ENCODE data around the gene JAM3. TPM values are rescaled to one million over a fixed set of nuclear protein-coding genes. Genes with fewer than 3 reads are reported as not detected.

Gene JAM3
- total RNA-seq, 1 donor = 57.5 TPM

DNA sequence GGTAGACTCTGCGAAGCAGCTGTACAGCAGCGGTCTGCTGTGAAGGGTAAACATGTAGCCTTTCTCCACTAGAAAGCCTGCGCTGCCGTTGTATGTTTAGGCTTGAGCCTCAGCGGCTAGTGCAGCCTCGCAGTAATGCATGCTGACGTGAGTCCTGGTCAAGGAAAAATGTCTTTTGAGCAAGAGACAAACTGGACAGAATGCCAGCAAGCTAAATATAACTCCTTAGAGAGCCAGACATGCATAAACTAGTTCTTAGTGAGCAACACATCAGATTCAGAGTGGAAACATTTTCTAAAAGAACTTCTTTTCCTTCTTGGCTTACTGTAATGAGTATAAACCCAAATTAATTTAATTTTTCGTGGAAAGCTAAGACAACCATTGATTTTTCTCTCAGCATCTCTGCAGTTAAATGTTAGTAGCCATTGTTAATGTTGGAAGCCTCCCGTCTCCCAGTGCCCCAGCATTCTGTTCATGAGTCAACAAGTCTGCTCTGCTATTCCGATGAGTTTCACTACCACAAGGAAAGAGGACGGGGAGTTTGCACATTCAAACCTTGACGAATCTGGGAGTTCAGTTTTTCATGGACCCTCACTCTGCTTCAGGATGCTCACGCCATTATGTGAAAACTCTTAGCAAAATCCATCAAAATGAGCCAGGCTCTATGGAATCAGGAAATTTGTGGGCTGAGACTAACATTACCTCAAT is 51.4 kb downstream of the JAM3 start:
- DNase-seq (ENCODE audit: insufficient read length, low spot score, missing footprints) = peak; percentile 88
- no peaks in the 10 kb centered on the region for H3K36me3 ChIP-seq (ENCODE audit: insufficient read depth, low read length)
- H3K79me2 ChIP-seq (ENCODE audit: insufficient read depth, low read length) = no peaks in the 10 kb centered on the region

DNA sequence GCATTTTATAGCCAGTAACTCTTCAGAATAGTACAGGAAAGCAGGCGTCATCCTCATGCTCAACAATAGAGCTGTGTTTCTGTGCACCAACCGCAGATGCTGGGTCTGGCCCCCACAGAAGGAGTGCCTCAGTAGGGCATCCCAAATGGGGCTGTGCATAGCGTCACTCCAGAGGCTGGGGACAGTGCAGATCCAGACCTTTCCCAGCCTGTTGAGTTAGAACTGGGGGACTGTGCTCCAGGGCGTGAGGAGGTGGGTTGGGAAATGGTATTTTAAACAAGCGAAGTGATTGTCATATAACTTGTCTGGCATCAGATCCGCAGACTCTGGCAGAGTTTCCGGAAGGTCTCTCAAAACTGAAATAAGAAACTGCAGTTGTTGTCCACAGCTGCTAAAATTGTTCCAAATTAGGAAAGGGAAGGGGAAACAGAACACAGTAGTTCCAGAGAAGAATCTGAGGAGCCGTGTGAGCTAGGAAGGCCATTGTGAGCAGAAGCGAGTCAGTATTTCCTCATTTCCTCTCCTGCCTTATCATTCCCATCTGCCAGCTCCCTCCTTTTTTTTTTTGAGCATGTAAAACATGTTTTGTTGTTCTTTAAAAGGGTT is 52.2 kb downstream of the JAM3 start:
- no peaks in the 10 kb centered on the region for H3K9me3 ChIP-seq (ENCODE audit: low read depth, low read length)
- peak; percentile 73 for DNase-seq (ENCODE audit: insufficient read length, low spot score, missing footprints)
- peak overlapping the region; percentile 97 for H3K27ac ChIP-seq (ENCODE audit: low read depth, low read length)
- TF ChIP-seq, protein P1, sequence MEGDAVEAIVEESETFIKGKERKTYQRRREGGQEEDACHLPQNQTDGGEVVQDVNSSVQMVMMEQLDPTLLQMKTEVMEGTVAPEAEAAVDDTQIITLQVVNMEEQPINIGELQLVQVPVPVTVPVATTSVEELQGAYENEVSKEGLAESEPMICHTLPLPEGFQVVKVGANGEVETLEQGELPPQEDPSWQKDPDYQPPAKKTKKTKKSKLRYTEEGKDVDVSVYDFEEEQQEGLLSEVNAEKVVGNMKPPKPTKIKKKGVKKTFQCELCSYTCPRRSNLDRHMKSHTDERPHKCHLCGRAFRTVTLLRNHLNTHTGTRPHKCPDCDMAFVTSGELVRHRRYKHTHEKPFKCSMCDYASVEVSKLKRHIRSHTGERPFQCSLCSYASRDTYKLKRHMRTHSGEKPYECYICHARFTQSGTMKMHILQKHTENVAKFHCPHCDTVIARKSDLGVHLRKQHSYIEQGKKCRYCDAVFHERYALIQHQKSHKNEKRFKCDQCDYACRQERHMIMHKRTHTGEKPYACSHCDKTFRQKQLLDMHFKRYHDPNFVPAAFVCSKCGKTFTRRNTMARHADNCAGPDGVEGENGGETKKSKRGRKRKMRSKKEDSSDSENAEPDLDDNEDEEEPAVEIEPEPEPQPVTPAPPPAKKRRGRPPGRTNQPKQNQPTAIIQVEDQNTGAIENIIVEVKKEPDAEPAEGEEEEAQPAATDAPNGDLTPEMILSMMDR (IDR thresholded peaks at IDR 0.05; ENCODE audit: extremely low read depth, low read depth, low read length) = no peak
- no peaks in the 10 kb centered on the region for H3K36me3 ChIP-seq (ENCODE audit: insufficient read depth, low read length)
- H3K4me3 ChIP-seq (ENCODE audit: insufficient read depth, low read length) = peak overlapping the region; percentile 60
- no peaks in the 10 kb centered on the region for H3K79me2 ChIP-seq (ENCODE audit: insufficient read depth, low read length)
- peak overlapping the region; percentile 80 for H2AFZ ChIP-seq (ENCODE audit: low read length)
- peaks cover 37% of the 10 kb centered on the region for H3K4me1 ChIP-seq (ENCODE audit: insufficient read depth, low read length)
- peak overlapping the region; percentile 86 for H3K4me2 ChIP-seq (ENCODE audit: insufficient read depth, low read length)
- no peaks in the 10 kb centered on the region for H4K20me1 ChIP-seq (ENCODE audit: insufficient read depth, low read length)
- no peaks in the 10 kb centered on the region for H3K27me3 ChIP-seq (ENCODE audit: insufficient read depth, low read length)

More for the DNA sequence above, 51.4 kb downstream of the JAM3 start:
- Histone ChIP-seq H4K20me1 (ENCODE audit: insufficient read depth, low read length) (no peaks in the 10 kb centered on the region), H3K4me1 (ENCODE audit: insufficient read depth, low read length) (peaks cover 30% of the 10 kb centered on the region), H3K27me3 (ENCODE audit: insufficient read depth, low read length) (no peaks in the 10 kb centered on the region), H2AFZ (ENCODE audit: low read length) (peak overlapping the region; percentile 80), H3K4me3 (ENCODE audit: insufficient read depth, low read length) (peak overlapping the region; percentile 60), H3K27ac (ENCODE audit: low read depth, low read length) (peak overlapping the region; percentile 97), H3K9me3 (ENCODE audit: low read depth, low read length) (no peaks in the 10 kb centered on the region), H3K4me2 (ENCODE audit: insufficient read depth, low read length) (peak overlapping the region; percentile 86)
- TF ChIP-seq, protein P1 (IDR thresholded peaks at IDR 0.05; ENCODE audit: extremely low read depth, low read depth, low read length) = no peak

DNA sequence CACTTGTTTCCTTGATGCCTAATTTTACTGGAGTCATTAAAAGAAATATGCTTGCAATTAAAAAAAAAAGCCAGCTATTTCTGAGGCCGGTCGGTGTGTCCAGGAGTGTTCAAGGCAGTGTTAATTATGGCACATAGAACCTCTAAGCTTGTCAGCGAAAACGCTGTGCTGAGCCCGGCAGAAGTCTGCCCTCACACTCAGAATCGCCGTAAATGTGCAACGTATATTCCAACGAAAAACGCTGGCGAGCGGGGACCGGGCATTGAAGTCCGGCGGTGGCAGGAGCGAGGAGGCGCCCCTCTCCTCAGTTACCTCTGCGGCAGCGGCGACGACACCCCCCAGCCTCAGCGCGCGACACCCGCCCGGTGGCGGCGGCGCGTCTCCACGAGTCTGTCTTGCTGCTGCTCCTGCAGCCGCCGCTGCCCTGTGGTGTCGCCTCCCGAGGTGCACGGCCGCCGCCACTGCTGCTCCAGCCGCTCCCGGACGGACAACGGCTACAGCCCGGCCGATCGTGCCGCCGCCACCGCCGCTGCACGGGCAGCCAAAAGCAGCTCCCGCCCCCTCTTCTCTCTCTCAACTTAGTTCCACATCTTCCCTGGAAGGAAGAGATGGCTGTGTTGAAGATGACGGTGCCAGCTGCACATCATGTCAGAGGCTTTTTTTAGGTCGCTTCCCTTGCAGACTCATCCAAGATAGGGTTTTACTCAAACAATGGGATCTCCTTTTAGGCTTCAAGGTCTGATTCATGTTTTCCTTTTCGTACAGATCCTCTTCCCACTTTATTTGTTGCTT is 56.0 kb downstream of the JAM3 start:
- Histone ChIP-seq H3K9me3 (ENCODE audit: low read depth, low read length) (no peaks in the 10 kb centered on the region), H3K27ac (ENCODE audit: low read depth, low read length) (peak overlapping the region; percentile 60), H3K4me3 (ENCODE audit: insufficient read depth, low read length) (peak overlapping the region; percentile 76), H3K4me2 (ENCODE audit: insufficient read depth, low read length) (peak overlapping the region; percentile 92), H3K27me3 (ENCODE audit: insufficient read depth, low read length) (no peaks in the 10 kb centered on the region), H3K79me2 (ENCODE audit: insufficient read depth, low read length) (no peaks in the 10 kb centered on the region), H3K36me3 (ENCODE audit: insufficient read depth, low read length) (no peaks in the 10 kb centered on the region), H3K4me1 (ENCODE audit: insufficient read depth, low read length) (peaks cover 39% of the 10 kb centered on the region), H4K20me1 (ENCODE audit: insufficient read depth, low read length) (peaks cover 6% of the 10 kb centered on the region), H2AFZ (ENCODE audit: low read length) (peak overlapping the region; percentile 56)
- TF ChIP-seq, protein P1 (IDR thresholded peaks at IDR 0.05; ENCODE audit: extremely low read depth, low read depth, low read length) = no peak
- peak; percentile 86 for DNase-seq (ENCODE audit: insufficient read length, low spot score, missing footprints)

All from osteoblast (primary cell).